Keratinocyte (primary cell): ENCODE data around the gene RIPK3. TPM values are rescaled to one million over a fixed set of nuclear protein-coding genes. Genes with fewer than 3 reads are reported as not detected.

ENCODE experiments used
- DNase-seq: peaks from one replicate; pipeline ENCODE4 v3.0.0-alpha.2; 2011; ENCODE audit warnings: low read depth, missing footprints, low spot score
- FAIRE-seq: peaks from 2 replicates; lab custom pipeline; 2011; peaks lifted over from hg19 to GRCh38; lab: Jason Lieb, UNC
- H2AFZ ChIP-seq: 2 replicates; pipeline ENCODE4 v1.6.0; 2012; ENCODE audit warnings: low read length, control low read depth, inconsistent platforms; ENCODE audit not compliant: control insufficient read depth
- H3K27ac ChIP-seq: 2 replicates; pipeline ENCODE4 v1.5.1; 2011; ENCODE audit warnings: low read length; ENCODE audit not compliant: control insufficient read depth, insufficient read depth
- H3K27me3 ChIP-seq: 3 replicates; pipeline ENCODE4 v1.6.0; 2011; ENCODE audit warnings: low read length; ENCODE audit not compliant: control insufficient read depth, insufficient read depth; ENCODE audit errors: extremely low read depth
- H3K36me3 ChIP-seq, 2 experiments: 2 replicates in 1 of 2; 3 replicates in 1 of 2; pipeline ENCODE4 v1.5.1; 2011; ENCODE audit warnings: low read length in 2 of 2, mild to moderate bottlenecking in 1 of 2; ENCODE audit not compliant: control insufficient read depth in 2 of 2, insufficient read depth in 2 of 2; ENCODE audit errors: extremely low read depth in 1 of 2
- H3K4me1 ChIP-seq: 3 replicates; pipeline ENCODE4 v1.5.1; 2011; ENCODE audit warnings: low read length; ENCODE audit not compliant: control insufficient read depth, insufficient read depth; ENCODE audit errors: extremely low read depth
- H3K4me2 ChIP-seq: 3 replicates; pipeline ENCODE4 v1.6.0; 2011; ENCODE audit warnings: low read depth, low read length; ENCODE audit not compliant: control insufficient read depth, insufficient read depth; ENCODE audit errors: extremely low read depth
- H3K4me3 ChIP-seq, 3 experiments: fragments of 200-600 bp in 1 of 3; sonication (generic) in 1 of 3; 2 replicates in 2 of 3; 3 replicates in 1 of 3; pipeline ENCODE4 v1.5.1; 2011 to 2016; ENCODE audit warnings: low read length in 3 of 3, mild to moderate bottlenecking in 3 of 3, control low read depth in 2 of 3, inconsistent platforms in 1 of 3, low read depth in 1 of 3, mixed read lengths in 1 of 3, mixed run types in 1 of 3, moderate library complexity in 1 of 3; ENCODE audit not compliant: control insufficient read depth in 2 of 3, insufficient read depth in 2 of 3; ENCODE audit errors: extremely low read depth in 1 of 3
- H3K79me2 ChIP-seq: 2 replicates; pipeline ENCODE4 v1.6.0; 2012; ENCODE audit warnings: low read length; ENCODE audit not compliant: control insufficient read depth, insufficient read depth
- H3K9ac ChIP-seq: 3 replicates; pipeline ENCODE4 v1.6.0; 2011; ENCODE audit warnings: low read length; ENCODE audit not compliant: control insufficient read depth, insufficient read depth; ENCODE audit errors: extremely low read depth
- H3K9me1 ChIP-seq: 3 replicates; pipeline ENCODE4 v1.6.0; 2011; ENCODE audit warnings: low read length; ENCODE audit not compliant: control insufficient read depth, insufficient read depth; ENCODE audit errors: extremely low read depth
- H3K9me3 ChIP-seq: 2 replicates; pipeline ENCODE4 v1.5.1; 2012; ENCODE audit warnings: low read depth, low read length; ENCODE audit not compliant: control insufficient read depth
- H4K20me1 ChIP-seq: 3 replicates; pipeline ENCODE4 v1.6.0; 2011; ENCODE audit warnings: low read length; ENCODE audit not compliant: control insufficient read depth, insufficient read depth; ENCODE audit errors: extremely low read depth
- CTCF ChIP-seq, 3 experiments: IDR thresholded peaks in 1 of 3; conservative IDR thresholded peaks in 1 of 3; optimal IDR thresholded peaks in 1 of 3; 2 replicates in 2 of 3; 3 replicates in 1 of 3; pipeline versions ENCODE3 to v1.5.1; 2011; ENCODE audit warnings: low read length in 3 of 3, mild to moderate bottlenecking in 3 of 3, moderate library complexity in 2 of 3, control low read depth in 1 of 3, inconsistent platforms in 1 of 3; ENCODE audit not compliant: insufficient read depth in 2 of 3; ENCODE audit errors: extremely low read depth in 1 of 3
- EZH2 ChIP-seq: IDR thresholded peaks from one replicate; pipeline ENCODE4 v1.6.1; 2012; ENCODE audit warnings: inconsistent platforms, mild to moderate bottlenecking, low read length, moderate library complexity
- dilution Hi-C: fragments of 300-500 bp; cut with MboI; formaldehyde crosslinking; loops from one replicate; pipeline ENCODE4 v1.7.0; 2020; ENCODE audit warnings: low sequenced_read_pairs; ENCODE audit not compliant: extremely low pct_ligation_motif_present
- polyA plus RNA-seq, 5 experiments: library from polyadenylated mRNA; depleted of rRNA in 3 of 5; stranded (reverse) in 3 of 5; stranded (forward) in 1 of 5; unstranded in 1 of 5; fragments of >200 nt; gene quantifications; 1 replicate in 1 of 5; 2 replicates in 3 of 5; 3 replicates in 1 of 5; pipeline versions ENCODE4 v1.2.1 to v1.2.3, GENCODE V29; 2011 to 2012; ENCODE audit warnings: missing spikeins in 2 of 5, low read depth in 1 of 5, low replicate concordance in 1 of 5
- small RNA-seq, 3 experiments: library from RNA; depleted of rRNA; stranded (forward); fragments of <200 nt; gene quantifications; one replicate each; pipeline ENCODE3, GENCODE V24; 2012; ENCODE audit warnings: low read depth in 3 of 3, low replicate concordance in 1 of 3; ENCODE audit not compliant: insufficient read length in 3 of 3

Gene RIPK3
- polyA plus RNA-seq, 1 donor (not counting 4 experiments of a cell fraction or from before 2014, with no cell fraction given) = 8.0 TPM

- TF ChIP-seq CTCF (optimal IDR thresholded peaks at IDR 0.05 in 1 of 3, IDR thresholded peaks at IDR 0.05 in 1 of 3, conservative IDR thresholded peaks at IDR 0.05 in 1 of 3; ENCODE audit: extremely low read depth in 1 of 3, insufficient read depth in 2 of 3, low read length in 3 of 3) (no peak), EZH2 (no peak)
- Histone ChIP-seq H3K36me3 (peaks cover 20 to 25% of the 10 kb centered on the region in 2 experiments), H3K27ac (no peak overlapping the region), H4K20me1 (no peaks in the 10 kb centered on the region), H2AFZ (no peak overlapping the region), H3K4me2 (no peak overlapping the region), H3K27me3 (no peaks in the 10 kb centered on the region), H3K4me3 (no peak overlapping the region), H3K9me3 (no peaks in the 10 kb centered on the region), H3K79me2 (no peaks in the 10 kb centered on the region), H3K9me1 (no peaks in the 10 kb centered on the region), H3K9ac (no peak overlapping the region), H3K4me1 (peaks cover 11% of the 10 kb centered on the region)
- dilution Hi-C loops = no loop called here
- no peak for DNase-seq
- FAIRE-seq = no peak
Measured at GRCh38 chr14:24286996-24287395, 52.8 kb downstream of the RIPK3 start.

Small RNA genes within 50 kb of the gene (small RNA-seq; reads per million reads assigned to genes)
- gene RF00026 = 0 reads per million in 3 experiments

Other genes starting within 250 kb of the RIPK3 start
- 16.6 to 22.9 TPM (median 19.1 TPM) in 3 replicates for gene PCK2, start 245.7 kb downstream of the RIPK3 start, polyA plus RNA-seq
- 23.5 to 34.4 TPM (median 25.9 TPM) in 3 replicates for gene DCAF11, start 225.2 kb downstream of the RIPK3 start, polyA plus RNA-seq
- 0.29 to 0.72 TPM (median 0.39 TPM) in 3 replicates for gene NRL, start 225.0 kb downstream of the RIPK3 start, polyA plus RNA-seq
- 0.13 TPM in 1 of 3 replicates, not detected in the others for gene FITM1, start 209.3 kb downstream of the RIPK3 start, polyA plus RNA-seq
- 46.7 to 176 TPM (median 75.1 TPM) in 3 replicates for gene PSME1, start 203.8 kb downstream of the RIPK3 start, polyA plus RNA-seq
- 9.5 to 14.2 TPM (median 11.0 TPM) in 3 replicates for gene EMC9, start 198.4 kb downstream of the RIPK3 start, polyA plus RNA-seq
- gene PSME2, start 193.4 kb downstream of the RIPK3 start, polyA plus RNA-seq = 156 to 161 TPM (median 158 TPM) in 3 replicates
- gene RNF31, start 192.5 kb downstream of the RIPK3 start, polyA plus RNA-seq = 17.4 to 23.0 TPM (median 19.8 TPM) in 3 replicates
- gene IRF9, start 178.7 kb downstream of the RIPK3 start, polyA plus RNA-seq = 117 to 126 TPM (median 117 TPM) in 3 replicates
- 6.0 to 9.2 TPM (median 6.3 TPM) in 3 replicates for gene REC8, start 167.9 kb downstream of the RIPK3 start, polyA plus RNA-seq
- 10.0 to 32.3 TPM (median 18.6 TPM) in 3 replicates for gene IPO4, start 151.2 kb downstream of the RIPK3 start, polyA plus RNA-seq
- 19.2 to 56.6 TPM (median 38.2 TPM) in 3 replicates for gene TM9SF1, start 144.6 kb downstream of the RIPK3 start, polyA plus RNA-seq
- 0.09 TPM in 1 of 3 replicates, not detected in the others for gene TSSK4, start 134.3 kb downstream of the RIPK3 start, polyA plus RNA-seq
- gene CHMP4A, start 126.5 kb downstream of the RIPK3 start, polyA plus RNA-seq = 48.0 to 86.6 TPM (median 54.5 TPM) in 3 replicates
- gene MDP1, start 123.9 kb downstream of the RIPK3 start, polyA plus RNA-seq = 7.0 to 7.5 TPM (median 7.3 TPM) in 3 replicates
- gene NEDD8, start 107.6 kb downstream of the RIPK3 start, polyA plus RNA-seq = 458 to 509 TPM (median 499 TPM) in 3 replicates
- gene GMPR2, start 107.1 kb downstream of the RIPK3 start, polyA plus RNA-seq = 84.1 to 90.0 TPM (median 84.6 TPM) in 3 replicates
- 43.5 to 107 TPM (median 54.3 TPM) in 3 replicates for gene TINF2, start 97.4 kb downstream of the RIPK3 start, polyA plus RNA-seq
- 13.5 to 77.5 TPM (median 16.1 TPM) in 3 replicates for gene TGM1, start 76.8 kb downstream of the RIPK3 start, polyA plus RNA-seq
- gene RABGGTA, start 68.4 kb downstream of the RIPK3 start, polyA plus RNA-seq = 29.0 to 47.2 TPM (median 40.9 TPM) in 3 replicates
- gene DHRS1, start 40.2 kb downstream of the RIPK3 start, polyA plus RNA-seq = 65.1 to 130 TPM (median 75.0 TPM) in 3 replicates
- gene NOP9, start 40.1 kb downstream of the RIPK3 start, polyA plus RNA-seq = 16.5 to 25.3 TPM (median 19.9 TPM) in 3 replicates
- 2.4 to 3.7 TPM (median 2.6 TPM) in 3 replicates for gene CIDEB, start 32.0 kb downstream of the RIPK3 start, polyA plus RNA-seq
- 5.4 to 13.4 TPM (median 7.9 TPM) in 3 replicates for gene LTB4R2, start 29.9 kb downstream of the RIPK3 start, polyA plus RNA-seq
- 8.6 to 20.4 TPM (median 14.6 TPM) in 3 replicates for gene LTB4R, start 28.5 kb downstream of the RIPK3 start, polyA plus RNA-seq
- 0.21 to 0.44 TPM (median 0.23 TPM) in 3 replicates for gene ADCY4, start 4.9 kb downstream of the RIPK3 start, polyA plus RNA-seq
- gene NFATC4, start 28.2 kb upstream of the RIPK3 start, polyA plus RNA-seq = 0.69 to 2.2 TPM (median 0.92 TPM) in 3 replicates
- 4.9 to 9.0 TPM (median 6.5 TPM) in 3 replicates for gene NYNRIN, start 59.0 kb upstream of the RIPK3 start, polyA plus RNA-seq
- 1.1 to 1.8 TPM (median 1.6 TPM) in 3 replicates for gene CBLN3, start 89.7 kb upstream of the RIPK3 start, polyA plus RNA-seq
- gene KHNYN, start 90.0 kb upstream of the RIPK3 start, polyA plus RNA-seq = 20.4 to 26.0 TPM (median 25.6 TPM) in 3 replicates
- gene SDR39U1, start 102.8 kb upstream of the RIPK3 start, polyA plus RNA-seq = 25.3 to 31.1 TPM (median 27.4 TPM) in 3 replicates
- not detected in 3 replicates for gene CMA1, start 168.3 kb upstream of the RIPK3 start, polyA plus RNA-seq
- not detected in 3 replicates for gene CTSG, start 236.3 kb upstream of the RIPK3 start, polyA plus RNA-seq